ENCODE results near the gene OR2A7.
"Not testable (repeated sequence)": the region's sequence is repeated elsewhere in the genome, so short reads cannot be mapped to it uniquely, and the experiment has no call there.

The OR2A7 gene

GRCh38 chr7:144256112-144256511, 8.5 kb downstream of the OR2A7 start:
- DNase-seq (ENCODE audit: insufficient read length) (no peak), FAIRE-seq (no peak)
- TF ChIP-seq TAF1 (IDR thresholded peaks at IDR 0.05; ENCODE audit: borderline replicate concordance, low read depth, low read length) (no peak), POLR2A (IDR thresholded peaks at IDR 0.05; ENCODE audit: low read depth, low read length) (no peak), POLR2AphosphoS5 (IDR thresholded peaks at IDR 0.05; ENCODE audit: low read depth, low read length) (no peak)

GRCh38 chr7:144255471-144255897, 9.1 kb downstream of the OR2A7 start:
- DNase-seq (ENCODE audit: insufficient read length): no peak
- no peak for TF ChIP-seq TAF1 (IDR thresholded peaks at IDR 0.05; ENCODE audit: borderline replicate concordance, low read depth, low read length)
- TF ChIP-seq POLR2A (IDR thresholded peaks at IDR 0.05; ENCODE audit: low read depth, low read length): no peak
- TF ChIP-seq POLR2AphosphoS5 (IDR thresholded peaks at IDR 0.05; ENCODE audit: low read depth, low read length): no peak
- no peak for FAIRE-seq

- FAIRE-seq; DNase-seq (ENCODE audit: insufficient read length): not testable (repeated sequence)
Measured at GRCh38 chr7:144252307-144252706, 12.3 kb downstream of the OR2A7 start.

- not testable (repeated sequence) for FAIRE-seq; DNase-seq (ENCODE audit: insufficient read length)
Measured at GRCh38 chr7:144247674-144248330, 16.8 kb downstream of the OR2A7 start.

- not testable (repeated sequence) for DNase-seq (ENCODE audit: insufficient read length)
Measured at GRCh38 chr7:144246967-144247366, 17.6 kb downstream of the OR2A7 start.

GRCh38 chr7:144245372-144245771, 19.2 kb downstream of the OR2A7 start:
- FAIRE-seq; DNase-seq (ENCODE audit: insufficient read length): not testable (repeated sequence)

More at GRCh38 chr7:144246967-144247366, 17.6 kb downstream of the OR2A7 start:
- not testable (repeated sequence) for FAIRE-seq

- DNase-seq (ENCODE audit: insufficient read length); FAIRE-seq: not testable (repeated sequence)
Measured at GRCh38 chr7:144239365-144239764, 25.2 kb downstream of the OR2A7 start, which contains the start of gene OR2A42. Gene OR2A42 (minus strand): TSS chr7:144239605. CDS start chr7:144232843, 6,762 bp downstream.

GRCh38 chr7:144238530-144239082, 26.0 kb downstream of the OR2A7 start:
- not testable (repeated sequence) for DNase-seq (ENCODE audit: insufficient read length); FAIRE-seq

- not testable (repeated sequence) for DNase-seq (ENCODE audit: insufficient read length); FAIRE-seq
Measured at GRCh38 chr7:144233039-144233438, 31.6 kb downstream of the OR2A7 start.

- not testable (repeated sequence) for DNase-seq (ENCODE audit: insufficient read length); FAIRE-seq
Measured at GRCh38 chr7:144231027-144231426, 33.6 kb downstream of the OR2A7 start.

- not testable (repeated sequence) for FAIRE-seq; DNase-seq (ENCODE audit: insufficient read length)
Measured at GRCh38 chr7:144228810-144229209, 35.8 kb downstream of the OR2A7 start.

- FAIRE-seq; DNase-seq (ENCODE audit: insufficient read length): not testable (repeated sequence)
Measured at GRCh38 chr7:144226866-144227265, 37.7 kb downstream of the OR2A7 start.

GRCh38 chr7:144223675-144224074, 40.9 kb downstream of the OR2A7 start:
- FAIRE-seq; DNase-seq (ENCODE audit: insufficient read length): not testable (repeated sequence)

- not testable (repeated sequence) for DNase-seq (ENCODE audit: insufficient read length); FAIRE-seq
Measured at GRCh38 chr7:144220531-144220930, 44.1 kb downstream of the OR2A7 start.

GRCh38 chr7:144219149-144219548, 45.4 kb downstream of the OR2A7 start:
- not testable (repeated sequence) for DNase-seq (ENCODE audit: insufficient read length); FAIRE-seq

- not testable (repeated sequence) for FAIRE-seq; DNase-seq (ENCODE audit: insufficient read length)
Measured at GRCh38 chr7:144218581-144218980, 46.0 kb downstream of the OR2A7 start.

- FAIRE-seq; DNase-seq (ENCODE audit: insufficient read length): not testable (repeated sequence)
Measured at GRCh38 chr7:144217200-144217599, 47.4 kb downstream of the OR2A7 start.

All from GM12892 (cell line).